ENCODE measurements around the gene C4orf36.
A peak's percentile ranks its signal among the peaks of the same experiment; 100 is the strongest.

The C4orf36 gene

GRCh38 chr4:86891762-86892635 is at the start of gene C4orf36:
Gene C4orf36 (minus strand): TSS chr4:86892422. CDS start chr4:86891520, 902 bp downstream.
- peak; percentile 4 for DNase-seq (ENCODE audit: low spot score)

- DNase-seq (ENCODE audit: low spot score), result no peak
These were observed 48.8 kb upstream of the C4orf36 start for GRCh38 chr4:86940920-86941460.

GRCh38 chr4:86939729-86940575 is 47.7 kb upstream of the C4orf36 start:
- peak; percentile 66 for DNase-seq (ENCODE audit: low spot score)

- peak; percentile 63 for DNase-seq (ENCODE audit: low spot score)
These were observed 46.7 kb upstream of the C4orf36 start for GRCh38 chr4:86938771-86939520.

GRCh38 chr4:86935853-86936733 is 43.9 kb upstream of the C4orf36 start:
- peak; percentile 87 for DNase-seq (ENCODE audit: low spot score)

GRCh38 chr4:86935566-86935852 is 43.3 kb upstream of the C4orf36 start:
- no peak for DNase-seq (ENCODE audit: low spot score)

- DNase-seq (ENCODE audit: low spot score), result peak; percentile 89
These were observed 42.7 kb upstream of the C4orf36 start, which contains the start of gene AFF1 for GRCh38 chr4:86934771-86935565. Gene AFF1 (plus strand): TSS chr4:86935011. CDS start chr4:86948534, 13,523 bp downstream.

GRCh38 chr4:86934147-86934770 is 42.0 kb upstream of the C4orf36 start:
- DNase-seq (ENCODE audit: low spot score), result no peak

- DNase-seq (ENCODE audit: low spot score), result no peak
These were observed 36.4 kb upstream of the C4orf36 start for GRCh38 chr4:86928400-86929255.

- DNase-seq (ENCODE audit: low spot score), result no peak
These were observed 35.7 kb upstream of the C4orf36 start for GRCh38 chr4:86927843-86928395.

GRCh38 chr4:86926435-86927086 is 34.3 kb upstream of the C4orf36 start:
- DNase-seq (ENCODE audit: low spot score), result no peak

- DNase-seq (ENCODE audit: low spot score), result no peak
These were observed 32.6 kb upstream of the C4orf36 start for GRCh38 chr4:86924811-86925210.

- DNase-seq (ENCODE audit: low spot score), result no peak
These were observed 29.5 kb upstream of the C4orf36 start for GRCh38 chr4:86921608-86922252.

GRCh38 chr4:86919561-86920223 is 27.5 kb upstream of the C4orf36 start:
- DNase-seq (ENCODE audit: low spot score), result no peak

- DNase-seq (ENCODE audit: low spot score), result no peak
These were observed 26.4 kb upstream of the C4orf36 start for GRCh38 chr4:86918539-86919072.
